ENCODE results near the gene CDC42SE2. TPM values are rescaled to one million over a fixed set of nuclear protein-coding genes. Genes with fewer than 3 reads are reported as not detected.
"Not testable (repeated sequence)": the region's sequence is repeated elsewhere in the genome, so short reads cannot be mapped to it uniquely, and the experiment has no call there.

Gene CDC42SE2
- total RNA-seq, 4 donors from 2014 or later, result 25.2 to 38.7 (median 30.1) TPM

GRCh38 chr5:131375351-131375750 is 111.5 kb downstream of the CDC42SE2 start:
- Histone ChIP-seq H3K27ac (no peak overlapping the region), H3K9me3 (no peaks in the 10 kb centered on the region), H3K27me3 (no peaks in the 10 kb centered on the region), H3K4me1 (peaks cover 0 to 20% (median 0%) of the 10 kb centered on the region in 3 donors), H3K4me3 (no peak overlapping the region), H3K36me3 (no peaks in the 10 kb centered on the region)
- no peak for TF ChIP-seq CTCF (IDR thresholded peaks at IDR 0.05)
- no peak for TF ChIP-seq POLR2AphosphoS5 (IDR thresholded peaks at IDR 0.05)
- TF ChIP-seq EP300 (IDR thresholded peaks at IDR 0.05), result no peak
- TF ChIP-seq POLR2A (IDR thresholded peaks at IDR 0.05), result no peak
- WGBS, 2 donors (ENCODE audit: low coverage in 1 of 2), result 85 to 94% methylated on average over 2 of the region's 2 CpGs
- no peak for ATAC-seq

- no peaks in the 10 kb centered on the region for H3K36me3 ChIP-seq
- WGBS, 2 donors (ENCODE audit: low coverage in 1 of 2), result 95 to 97% methylated on average over 6 of the region's 6 CpGs
- H3K27me3 ChIP-seq, result no peaks in the 10 kb centered on the region
- peaks cover 0 to 38% (median 0%) of the 10 kb centered on the region in 3 donors for H3K4me1 ChIP-seq
- no peaks in the 10 kb centered on the region for H3K9me3 ChIP-seq
- no peak for TF ChIP-seq POLR2A (IDR thresholded peaks at IDR 0.05)
- TF ChIP-seq POLR2AphosphoS5 (IDR thresholded peaks at IDR 0.05), result no peak
- TF ChIP-seq CTCF (IDR thresholded peaks at IDR 0.05), result no peak
- no peak for TF ChIP-seq EP300 (IDR thresholded peaks at IDR 0.05)
- no peak for ATAC-seq
- no peak overlapping the region for H3K27ac ChIP-seq
- H3K4me3 ChIP-seq, result no peak overlapping the region
Measured at GRCh38 chr5:131377346-131377745, 113.5 kb downstream of the CDC42SE2 start.

GRCh38 chr5:131377785-131378325 is 114.0 kb downstream of the CDC42SE2 start:
- peaks cover 0 to 42% (median 0%) of the 10 kb centered on the region in 3 donors for H3K4me1 ChIP-seq
- no peaks in the 10 kb centered on the region for H3K27me3 ChIP-seq
- no peak overlapping the region for H3K27ac ChIP-seq
- no peak overlapping the region for H3K4me3 ChIP-seq
- ATAC-seq, result no peak
- WGBS, 2 donors (ENCODE audit: low coverage in 1 of 2), result 12 to 23% methylated on average over 2 of the region's 2 CpGs
- no peaks in the 10 kb centered on the region for H3K9me3 ChIP-seq
- no peak for TF ChIP-seq POLR2AphosphoS5 (IDR thresholded peaks at IDR 0.05)
- no peak for TF ChIP-seq CTCF (IDR thresholded peaks at IDR 0.05)
- no peak for TF ChIP-seq POLR2A (IDR thresholded peaks at IDR 0.05)
- TF ChIP-seq EP300 (IDR thresholded peaks at IDR 0.05), result no peak
- H3K36me3 ChIP-seq, result no peaks in the 10 kb centered on the region

- H3K4me1 ChIP-seq, result peaks cover 0 to 42% (median 0%) of the 10 kb centered on the region in 3 donors
- H3K27ac ChIP-seq, result peak overlapping the region; percentile 8 to 69 (median 34)
- H3K36me3 ChIP-seq, result no peaks in the 10 kb centered on the region
- H3K27me3 ChIP-seq, result no peaks in the 10 kb centered on the region
- no peak overlapping the region for H3K4me3 ChIP-seq
- no peak for ATAC-seq
- no peak for TF ChIP-seq CTCF (IDR thresholded peaks at IDR 0.05)
- TF ChIP-seq EP300 (IDR thresholded peaks at IDR 0.05), result no peak
- TF ChIP-seq POLR2AphosphoS5 (IDR thresholded peaks at IDR 0.05), result no peak
- TF ChIP-seq POLR2A (IDR thresholded peaks at IDR 0.05), result no peak
- H3K9me3 ChIP-seq, result no peaks in the 10 kb centered on the region
Measured at GRCh38 chr5:131378721-131379541, 115.1 kb downstream of the CDC42SE2 start.

- WGBS, 2 donors (ENCODE audit: low coverage in 1 of 2), result 62 to 80% methylated on average over 7 of the region's 7 CpGs
- Histone ChIP-seq H3K4me3 (no peak overlapping the region), H3K36me3 (no peaks in the 10 kb centered on the region), H3K4me1 (peaks cover 0 to 38% (median 0%) of the 10 kb centered on the region in 3 donors), H3K27me3 (no peaks in the 10 kb centered on the region), H3K27ac (peak overlapping the region in 3 of 4 donors; percentile 8 to 69 (median 54)), H3K9me3 (no peaks in the 10 kb centered on the region)
- peak; percentile 46 for ATAC-seq
- no peak for TF ChIP-seq POLR2A (IDR thresholded peaks at IDR 0.05)
- TF ChIP-seq POLR2AphosphoS5 (IDR thresholded peaks at IDR 0.05), result no peak
- no peak for TF ChIP-seq CTCF (IDR thresholded peaks at IDR 0.05)
- TF ChIP-seq EP300 (IDR thresholded peaks at IDR 0.05), result no peak
Measured at GRCh38 chr5:131379723-131380122, 115.9 kb downstream of the CDC42SE2 start.

GRCh38 chr5:131380238-131380637 is 116.4 kb downstream of the CDC42SE2 start:
- H3K36me3 ChIP-seq, result not testable (repeated sequence)

More at GRCh38 chr5:131380238-131380637, 116.4 kb downstream of the CDC42SE2 start:
- not testable (repeated sequence) for H3K9me3 ChIP-seq, H3K27me3 ChIP-seq, H3K4me3 ChIP-seq, ATAC-seq
- peak overlapping the region in 2 of 4 donors; percentile 8 to 54 for H3K27ac ChIP-seq
- peaks cover 0 to 43% (median 0%) of the 10 kb centered on the region in 3 donors for H3K4me1 ChIP-seq
- 83% methylated on average over 1 to 2 of the region's 2 CpGs for WGBS, 2 donors (ENCODE audit: low coverage in 1 of 2)
